Measurements from ENCODE around the gene ZP2.

DNA sequence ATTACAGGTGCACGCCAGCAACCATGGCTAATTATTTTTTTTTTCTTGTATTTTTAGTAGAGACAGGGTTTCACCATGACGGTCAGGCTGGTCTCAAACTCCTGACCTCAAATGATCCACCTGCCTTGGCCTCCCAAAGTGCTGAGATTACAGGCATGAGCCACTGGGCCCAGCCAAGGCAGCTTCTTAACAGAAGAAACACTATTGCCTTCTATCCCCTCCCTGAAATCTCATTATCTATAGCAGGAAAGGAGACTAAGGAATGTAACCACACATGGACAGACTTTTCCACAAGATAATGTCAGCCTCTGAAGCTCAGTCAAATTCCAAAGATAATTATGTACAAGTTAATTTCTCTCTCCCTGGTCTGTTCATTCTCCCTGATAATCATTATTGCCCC is 5.7 kb upstream of the ZP2 start:
- TF ChIP-seq, protein P1, sequence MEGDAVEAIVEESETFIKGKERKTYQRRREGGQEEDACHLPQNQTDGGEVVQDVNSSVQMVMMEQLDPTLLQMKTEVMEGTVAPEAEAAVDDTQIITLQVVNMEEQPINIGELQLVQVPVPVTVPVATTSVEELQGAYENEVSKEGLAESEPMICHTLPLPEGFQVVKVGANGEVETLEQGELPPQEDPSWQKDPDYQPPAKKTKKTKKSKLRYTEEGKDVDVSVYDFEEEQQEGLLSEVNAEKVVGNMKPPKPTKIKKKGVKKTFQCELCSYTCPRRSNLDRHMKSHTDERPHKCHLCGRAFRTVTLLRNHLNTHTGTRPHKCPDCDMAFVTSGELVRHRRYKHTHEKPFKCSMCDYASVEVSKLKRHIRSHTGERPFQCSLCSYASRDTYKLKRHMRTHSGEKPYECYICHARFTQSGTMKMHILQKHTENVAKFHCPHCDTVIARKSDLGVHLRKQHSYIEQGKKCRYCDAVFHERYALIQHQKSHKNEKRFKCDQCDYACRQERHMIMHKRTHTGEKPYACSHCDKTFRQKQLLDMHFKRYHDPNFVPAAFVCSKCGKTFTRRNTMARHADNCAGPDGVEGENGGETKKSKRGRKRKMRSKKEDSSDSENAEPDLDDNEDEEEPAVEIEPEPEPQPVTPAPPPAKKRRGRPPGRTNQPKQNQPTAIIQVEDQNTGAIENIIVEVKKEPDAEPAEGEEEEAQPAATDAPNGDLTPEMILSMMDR (IDR thresholded peaks at IDR 0.05) = no peak
- TF ChIP-seq POLR2A (IDR thresholded peaks at IDR 0.05) = no peak

Measured in ovary (tissue), 3 donors.